Measurements from ENCODE around the gene CPSF3.
"Not testable (repeated sequence)": the region's sequence is repeated elsewhere in the genome, so short reads cannot be mapped to it uniquely, and the experiment has no call there.

The CPSF3 gene

DNA sequence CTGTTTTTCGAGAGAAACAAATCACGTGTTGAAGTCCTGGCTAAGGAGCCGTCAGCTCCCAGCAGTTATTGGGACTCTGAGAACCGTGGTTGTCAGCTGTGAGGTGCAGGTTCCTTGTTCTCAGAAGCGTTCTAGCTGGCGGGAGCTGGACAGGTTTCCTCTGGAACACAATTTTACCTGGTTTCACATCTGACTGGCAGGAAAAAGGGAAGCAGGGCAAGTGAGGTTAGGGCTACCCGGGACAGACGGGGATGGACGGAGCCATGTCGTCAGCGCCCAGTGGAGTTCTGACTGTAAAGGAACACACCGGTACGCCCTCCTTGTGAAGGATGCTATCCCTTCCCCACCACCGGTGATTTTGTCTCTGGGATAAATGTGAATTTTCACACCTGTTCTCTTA is 26.3 kb upstream of the CPSF3 start:
- DNase-seq = no peak

DNA sequence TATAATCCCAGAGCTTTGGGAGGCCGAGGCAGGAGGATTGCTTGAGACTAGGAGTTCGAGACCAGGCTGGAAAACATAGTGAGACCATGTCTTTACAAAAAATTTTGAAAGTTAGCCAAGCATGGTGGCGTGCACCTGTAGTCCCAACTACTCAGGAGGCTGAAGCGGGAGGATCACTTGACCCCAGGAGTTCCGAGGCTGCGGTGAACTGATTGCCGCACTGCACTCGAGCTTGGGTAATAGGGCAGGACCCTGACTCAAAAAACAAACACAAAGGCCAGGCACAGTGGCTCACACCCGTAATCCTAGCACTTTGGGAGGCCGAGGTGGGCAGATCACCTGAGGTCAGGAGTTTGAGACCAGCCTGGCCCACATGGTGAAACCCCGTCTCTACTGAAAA is 25.2 kb upstream of the CPSF3 start:
- not testable (repeated sequence) for DNase-seq

DNA sequence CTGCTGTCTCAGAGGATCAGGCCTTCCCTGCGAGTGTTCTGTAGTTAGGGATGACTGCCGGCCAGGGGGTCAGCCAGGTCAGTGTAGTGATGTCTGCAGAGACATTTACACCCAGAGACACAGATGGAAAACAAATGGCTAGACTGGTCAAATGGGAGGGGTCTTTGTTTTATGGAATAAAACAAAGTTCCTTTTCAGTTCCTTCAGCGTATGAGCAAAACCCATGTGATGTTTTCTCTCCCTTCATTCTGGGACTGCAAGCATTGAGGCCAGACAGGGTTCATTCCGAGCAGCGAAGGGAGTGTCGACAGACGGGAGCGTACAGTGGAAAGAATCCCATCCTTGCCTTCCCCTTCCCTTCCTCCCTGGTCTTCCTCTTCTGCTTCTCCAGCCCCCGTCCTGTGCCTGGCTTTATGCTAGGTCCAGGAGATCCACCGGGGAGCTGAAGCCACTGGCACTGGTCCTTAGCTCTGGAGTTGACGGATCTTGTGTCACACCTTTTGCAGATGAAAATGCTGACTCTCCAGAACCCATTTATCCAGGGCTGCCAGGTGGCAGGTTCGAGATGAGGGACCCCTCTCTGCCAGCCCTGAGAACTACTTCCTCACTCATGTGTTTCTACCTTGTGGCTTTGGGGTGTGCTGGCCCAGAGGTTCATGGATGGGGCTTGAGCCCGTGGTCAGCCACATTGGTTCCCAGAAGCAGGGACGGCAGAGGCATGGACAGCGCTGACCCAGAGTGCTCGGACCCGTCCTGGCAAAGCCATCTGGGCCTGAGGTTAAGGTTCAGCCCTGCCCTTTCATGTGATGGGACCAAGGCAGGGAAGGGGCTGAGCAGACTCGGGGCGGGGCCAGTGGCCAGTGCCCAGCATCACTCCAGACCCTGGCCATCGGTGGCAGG is 24.3 kb upstream of the CPSF3 start:
- DNase-seq = no peak

DNA sequence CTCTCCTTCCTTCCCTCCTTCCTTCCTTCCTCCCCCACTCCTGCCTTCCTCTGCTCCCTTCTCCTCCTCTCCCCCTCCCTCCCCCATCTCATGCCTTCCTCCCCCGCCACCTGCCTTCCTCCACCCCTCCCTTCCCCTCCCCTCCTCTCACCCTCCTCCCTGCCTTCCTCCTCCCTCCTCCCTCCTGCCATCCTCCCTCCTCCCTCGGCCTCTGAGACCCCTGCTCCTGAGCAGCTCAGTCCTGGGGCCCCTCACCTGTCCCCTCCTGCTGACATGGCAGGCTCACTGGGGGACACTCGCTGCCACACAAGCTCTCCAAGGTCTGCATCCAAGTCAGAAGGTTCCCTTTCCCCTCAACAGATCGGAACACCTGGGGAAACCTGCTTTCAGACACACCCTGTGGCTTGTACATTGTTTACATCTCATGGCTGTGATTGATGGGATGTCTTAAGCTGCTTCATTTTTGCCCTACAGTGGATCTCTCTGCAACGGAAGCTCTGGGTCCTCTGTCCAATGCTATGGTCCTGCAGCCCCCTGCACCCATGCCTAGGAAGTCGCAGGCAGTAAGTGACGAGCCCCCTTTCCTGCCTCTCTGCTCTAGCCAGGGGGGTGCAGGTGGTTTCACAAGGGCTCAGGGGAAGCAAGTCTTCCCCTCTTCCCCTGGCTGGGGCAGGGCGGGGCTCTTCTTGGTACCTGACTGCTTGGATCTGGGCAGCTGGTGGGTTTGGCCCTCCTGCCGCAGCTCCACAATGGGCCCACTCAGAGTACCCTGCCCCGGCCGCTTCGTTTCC is 23.0 kb upstream of the CPSF3 start:
- no peak for DNase-seq

DNA sequence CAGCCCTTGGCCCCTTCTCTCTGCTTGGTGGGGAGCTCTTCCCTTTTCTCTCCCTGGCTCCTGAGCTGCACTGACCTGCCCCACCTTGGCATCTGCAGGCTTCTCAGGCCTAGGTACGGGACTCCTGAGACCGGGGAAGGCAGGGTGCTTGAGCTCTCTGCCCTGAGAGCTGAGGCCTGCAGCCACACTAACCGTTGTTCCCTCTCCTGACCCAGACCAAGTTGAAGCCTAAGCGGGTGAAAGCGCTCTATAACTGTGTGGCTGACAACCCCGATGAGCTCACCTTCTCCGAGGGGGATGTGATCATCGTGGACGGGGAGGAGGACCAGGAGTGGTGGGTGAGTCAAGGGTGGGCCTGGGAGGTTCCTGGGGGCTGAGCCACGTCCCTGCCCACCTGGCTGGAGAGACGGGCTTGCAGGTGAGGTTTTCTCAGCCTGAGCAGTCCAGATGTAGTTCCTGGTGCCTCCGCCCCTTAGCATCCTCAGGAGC is 22.4 kb upstream of the CPSF3 start:
- DNase-seq = no peak

DNA sequence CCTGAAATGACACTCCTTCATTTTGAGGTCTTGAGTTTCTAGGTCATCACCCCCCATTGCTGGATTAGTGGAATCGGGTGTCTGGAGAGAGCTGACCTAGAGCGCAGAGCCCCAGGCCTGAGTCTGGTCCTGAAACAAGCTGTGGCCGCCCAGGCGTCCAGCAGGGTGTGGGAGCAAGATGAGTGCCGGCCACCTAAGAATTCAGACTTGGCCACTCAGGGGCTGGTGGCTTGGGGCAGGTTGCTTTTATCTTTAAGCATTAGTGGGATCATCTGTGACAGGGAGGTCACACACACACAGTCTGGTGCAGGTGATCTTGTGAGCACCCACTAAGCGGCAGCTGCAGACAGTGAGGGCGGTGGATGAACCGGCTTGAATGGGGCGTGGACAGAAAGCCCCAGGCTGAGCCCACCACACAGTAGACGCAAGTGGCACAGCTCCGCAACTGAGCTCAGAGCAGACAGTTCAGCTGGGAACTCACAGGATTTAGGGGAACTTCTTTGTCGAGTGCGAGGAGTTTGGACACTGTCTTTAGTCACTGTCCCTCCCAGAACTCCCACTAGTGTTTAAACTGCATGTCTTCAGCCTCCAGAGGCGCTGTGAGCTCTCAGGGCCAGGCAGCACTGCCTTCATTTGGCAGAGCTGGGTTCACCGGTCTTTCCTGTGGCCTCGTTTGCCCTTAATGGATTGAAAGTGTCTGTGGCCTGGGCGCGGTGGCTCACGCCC is 21.6 kb upstream of the CPSF3 start:
- no peak for DNase-seq

DNA sequence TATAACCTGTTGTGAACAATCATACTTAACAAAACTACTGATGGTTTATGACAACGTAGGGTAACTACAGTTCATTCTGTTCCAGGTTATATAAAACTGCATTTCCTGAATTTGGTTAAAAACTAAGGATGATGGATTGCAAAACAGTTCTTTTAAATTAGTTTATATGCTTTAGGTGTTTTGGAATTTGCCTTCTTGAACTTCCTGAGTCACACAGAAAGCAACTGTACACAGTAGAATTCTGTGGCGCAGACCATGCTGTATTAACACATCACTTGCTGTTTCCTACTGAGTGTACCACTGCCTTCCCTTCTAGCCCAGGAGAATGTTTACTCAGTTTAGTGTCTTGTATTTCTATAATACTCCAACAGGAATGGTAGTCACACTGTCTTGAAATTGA is 19.5 kb upstream of the CPSF3 start:
- DNase-seq = no peak

DNA sequence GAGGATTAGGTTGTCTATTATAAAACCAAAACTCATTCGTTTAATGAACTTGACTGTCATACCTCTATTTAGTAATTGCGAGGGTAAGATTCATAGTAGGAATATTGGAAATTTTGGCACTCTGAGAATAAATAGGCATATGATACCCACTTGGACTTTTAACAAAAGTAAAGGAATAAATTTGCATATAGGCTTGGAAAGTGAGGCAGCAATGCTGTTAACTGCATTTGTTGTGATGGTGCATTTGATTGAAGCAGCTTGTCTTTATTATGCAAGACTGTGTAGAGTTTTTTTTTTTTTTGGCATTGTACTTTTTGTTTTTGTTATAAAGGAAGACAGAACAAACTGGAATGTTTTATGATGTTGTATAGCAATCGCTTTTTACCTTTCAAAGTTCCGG is 19.0 kb upstream of the CPSF3 start:
- DNase-seq = no peak

DNA sequence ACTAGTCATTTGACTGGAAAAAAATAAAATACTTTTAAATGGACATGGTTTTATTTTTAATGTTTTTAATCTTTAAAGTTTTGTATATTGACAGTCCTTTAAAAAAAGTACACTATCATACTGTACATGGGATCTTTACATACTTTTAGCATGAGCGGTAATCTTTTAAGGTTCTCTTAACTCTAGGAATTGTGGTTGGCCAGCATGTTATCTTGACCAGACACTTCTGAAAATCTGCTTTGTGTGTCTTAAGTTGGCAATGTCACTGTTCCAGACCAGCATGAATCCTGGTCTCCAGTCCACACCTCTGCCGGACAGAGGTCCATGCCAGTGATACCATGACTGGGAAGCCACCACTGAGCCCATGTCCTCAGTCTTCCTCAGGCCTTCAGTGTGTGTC is 17.8 kb upstream of the CPSF3 start:
- DNase-seq = no peak

DNA sequence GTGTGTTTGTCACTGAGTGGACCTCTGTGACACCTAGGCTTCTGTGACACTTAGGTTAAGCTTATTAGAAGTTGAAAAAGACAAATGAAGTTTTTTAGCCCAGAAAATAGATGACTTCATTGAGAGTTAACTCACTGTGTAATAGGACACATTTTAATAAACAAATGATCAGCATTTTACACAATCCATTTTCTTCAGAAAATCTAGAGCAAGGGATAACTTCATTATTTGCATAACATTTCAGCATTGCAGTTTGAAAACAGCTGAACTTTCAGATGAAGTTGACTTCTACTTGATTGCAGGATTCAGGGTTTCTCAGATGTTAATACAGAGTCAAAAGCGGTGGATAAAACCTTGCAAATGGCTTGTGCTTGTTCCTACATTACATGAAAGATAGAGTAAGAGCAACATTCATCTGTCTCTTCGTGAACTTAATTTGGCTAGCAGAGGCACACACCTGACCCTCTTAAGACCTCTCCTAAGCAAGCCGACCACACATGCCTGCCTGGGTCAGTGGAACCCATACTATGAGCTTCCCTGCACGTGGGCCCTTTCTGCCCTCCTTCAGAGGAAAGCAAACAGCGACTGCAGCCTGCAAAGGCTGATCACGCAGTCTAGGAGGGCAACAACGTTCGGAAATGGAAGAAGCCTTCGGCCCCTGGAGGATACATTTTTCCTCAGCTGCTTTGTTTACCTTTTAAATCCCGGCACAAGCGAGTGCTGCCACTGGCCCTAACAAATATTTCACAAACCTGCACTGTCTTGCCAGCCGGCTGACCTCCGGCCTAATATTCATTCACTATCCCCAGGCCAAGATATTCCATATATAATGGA is 16.7 kb upstream of the CPSF3 start:
- DNase-seq = no peak

DNA sequence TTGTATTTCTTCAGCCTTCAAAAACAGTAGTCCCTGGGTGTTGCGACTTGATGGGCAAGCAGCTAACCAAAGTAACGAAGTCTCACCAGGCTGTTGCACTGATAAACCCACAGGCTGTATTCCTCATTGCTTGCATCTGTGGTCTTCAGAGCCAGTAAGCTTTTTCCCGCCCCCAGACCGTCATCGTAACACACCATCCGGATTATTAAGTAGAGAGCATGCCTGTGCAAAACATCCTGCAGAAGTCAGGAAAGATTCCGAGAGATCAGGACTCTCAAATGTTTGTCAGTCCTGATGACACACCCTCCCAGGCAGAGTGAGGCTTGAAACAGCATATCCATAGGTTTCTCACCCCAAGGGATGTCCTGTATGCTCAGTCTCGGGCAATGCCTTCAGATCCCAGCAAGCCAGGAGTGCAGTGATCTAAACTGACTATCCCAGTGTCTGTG is 16.1 kb upstream of the CPSF3 start:
- DNase-seq = no peak

DNA sequence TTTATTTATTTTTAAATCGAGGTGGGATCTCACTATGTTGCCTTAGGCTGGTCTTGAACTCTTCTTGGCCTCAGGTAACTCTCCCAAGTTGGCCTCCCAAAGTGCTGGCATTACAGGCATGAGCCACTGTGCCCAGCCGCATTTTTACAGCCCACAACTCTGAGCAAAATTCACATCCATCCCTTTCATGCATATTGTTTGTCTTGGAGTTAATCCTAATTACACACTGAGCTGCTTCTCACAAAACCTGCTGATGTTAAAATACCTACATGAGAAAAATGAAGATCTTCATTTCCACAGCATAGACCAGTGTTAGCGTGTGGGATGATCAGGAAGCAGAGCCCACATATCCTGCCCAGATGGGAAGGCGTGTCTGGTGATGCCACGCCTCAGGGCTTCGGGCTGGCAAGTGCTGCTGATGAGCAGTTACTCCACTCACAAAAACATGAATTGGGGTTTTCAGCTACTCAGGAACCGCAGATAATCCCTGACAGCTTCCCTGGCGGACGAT is 14.8 kb upstream of the CPSF3 start:
- DNase-seq = no peak

DNA sequence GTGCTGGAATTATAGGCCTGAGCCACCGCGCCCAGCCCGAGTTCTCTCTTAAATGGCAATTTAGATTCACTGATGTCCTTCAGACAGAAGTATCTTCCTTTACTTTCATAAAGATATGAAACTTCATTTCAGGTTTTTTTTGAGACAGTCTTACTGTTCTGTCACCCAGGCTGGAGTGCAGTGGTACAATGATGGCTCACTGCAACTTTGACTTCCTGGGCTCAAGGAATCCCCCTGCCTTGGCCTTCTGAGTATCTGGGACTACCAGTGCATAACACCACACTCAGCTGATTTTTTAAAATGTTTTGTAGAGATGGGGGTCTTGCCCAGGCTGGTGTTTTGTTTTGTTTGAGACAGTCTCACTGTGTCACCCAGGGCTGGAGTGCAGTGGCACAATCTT is 13.3 kb upstream of the CPSF3 start:
- DNase-seq = no peak

DNA sequence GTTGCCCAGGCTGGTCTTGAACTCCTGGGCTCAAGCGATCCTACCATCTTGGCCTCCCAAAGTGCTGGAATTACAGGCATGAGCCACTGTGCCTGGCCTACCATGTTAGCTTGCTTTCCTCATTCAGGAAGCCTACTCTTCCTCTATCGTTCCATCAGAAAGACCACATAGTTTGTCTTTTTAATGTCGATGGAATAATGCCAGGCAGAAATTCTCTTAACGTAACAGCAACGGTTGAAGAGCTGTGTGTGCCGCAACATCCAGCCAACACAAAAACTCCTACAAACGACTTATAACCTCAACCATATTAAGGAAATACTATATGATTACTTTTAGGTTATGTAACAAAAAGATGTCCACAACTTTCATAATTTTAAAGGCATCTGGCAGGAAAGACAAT is 10.7 kb upstream of the CPSF3 start:
- DNase-seq = no peak

DNA sequence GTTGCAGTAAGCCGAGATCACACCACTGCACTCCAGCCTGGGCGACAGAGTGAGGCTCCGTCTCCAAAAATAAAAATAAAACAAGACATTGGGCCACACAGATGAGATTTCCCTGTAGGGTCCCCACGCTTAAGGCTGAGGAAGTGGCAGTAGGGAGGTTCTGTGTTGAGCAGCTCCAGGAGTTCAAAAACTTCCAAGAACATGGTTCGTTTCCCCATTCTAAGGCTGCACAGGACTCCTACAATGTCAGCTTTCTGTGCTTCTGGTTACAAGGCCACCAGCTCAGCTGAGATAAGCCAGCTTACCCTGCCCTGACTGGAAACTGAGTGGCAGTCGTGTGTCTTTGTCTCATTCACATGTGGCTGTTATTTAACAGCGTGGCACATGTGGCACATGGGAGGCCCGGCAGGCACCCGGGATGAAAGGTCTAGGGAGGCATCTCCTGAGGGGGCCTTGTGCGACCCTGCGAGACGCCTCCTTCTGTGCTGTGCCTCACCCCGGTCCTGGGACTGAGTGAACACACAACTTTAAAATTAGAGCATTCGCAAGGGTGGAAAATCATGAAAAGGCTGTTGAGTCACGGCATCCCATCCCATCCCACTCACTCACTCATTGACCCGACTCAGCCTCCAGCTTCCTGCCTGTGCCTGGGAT is 7.8 kb upstream of the CPSF3 start:
- DNase-seq = no peak

DNA sequence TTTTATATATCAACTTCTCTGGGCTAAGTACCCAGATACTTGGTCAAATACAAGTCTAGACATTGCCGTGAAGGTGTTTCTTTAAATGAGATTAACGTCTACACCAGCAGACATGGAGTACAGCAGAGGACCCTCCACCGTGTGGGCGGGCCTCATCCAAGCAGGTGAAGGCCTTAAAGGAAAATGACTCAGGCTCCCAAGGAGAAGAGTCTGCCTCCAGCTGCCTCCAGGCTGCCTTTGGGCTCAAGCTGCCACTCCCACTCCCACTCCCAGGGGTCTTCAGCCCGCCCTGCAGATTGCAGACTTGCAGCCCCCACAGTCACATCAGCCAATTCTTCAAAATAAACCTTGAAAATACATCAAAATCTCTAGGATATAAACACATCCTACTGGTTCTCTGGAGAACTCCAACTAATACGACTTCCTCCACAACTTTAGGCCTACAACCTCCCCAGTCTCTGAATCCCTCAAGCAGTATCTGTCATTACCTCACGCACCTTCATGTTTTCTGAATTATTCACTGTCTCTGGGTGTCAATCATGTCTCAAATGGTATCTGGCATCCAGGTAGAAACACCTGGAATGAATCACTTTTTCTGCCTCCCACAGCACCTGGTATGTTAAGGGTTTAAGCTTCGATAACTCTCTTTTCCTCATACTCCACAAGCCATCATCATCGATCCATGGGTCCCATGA is 7.0 kb upstream of the CPSF3 start:
- no peak for DNase-seq

DNA sequence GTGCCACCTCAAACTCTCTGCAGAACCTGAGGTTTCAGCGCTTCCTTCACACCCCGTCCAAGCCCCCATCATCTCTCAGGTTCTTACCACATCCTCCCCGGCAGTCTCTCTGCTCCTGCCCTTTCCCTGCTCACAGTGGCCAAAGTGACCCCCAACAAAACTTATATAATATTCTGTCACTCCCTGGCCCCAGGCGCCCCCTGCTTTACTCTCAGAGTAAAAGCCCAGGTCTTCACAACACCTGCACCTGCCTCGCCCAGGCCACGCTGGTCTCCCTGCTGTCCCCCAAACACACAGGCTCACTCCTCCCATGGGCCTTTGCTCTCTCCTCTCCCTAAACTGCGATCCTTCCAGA is 6.5 kb upstream of the CPSF3 start:
- DNase-seq = no peak

DNA sequence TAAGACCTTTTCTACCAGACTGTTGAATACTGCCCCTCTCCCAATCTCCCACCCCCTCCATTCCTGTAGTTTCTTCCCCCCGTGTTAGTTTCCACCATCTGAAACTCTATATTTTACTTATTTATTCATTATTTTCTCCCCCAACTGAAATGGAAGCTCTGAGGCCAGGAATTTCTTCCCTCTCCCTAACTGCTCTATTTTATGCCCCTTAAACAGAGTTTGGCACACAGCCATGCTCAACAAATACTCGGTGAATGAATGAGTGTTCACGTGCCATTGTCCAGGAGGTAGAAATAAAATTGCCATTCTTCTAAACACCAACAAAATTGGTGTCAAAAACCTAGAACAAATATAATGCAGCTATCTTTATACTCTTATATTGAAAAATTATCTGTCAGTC is 5.7 kb upstream of the CPSF3 start:
- DNase-seq = no peak

DNA sequence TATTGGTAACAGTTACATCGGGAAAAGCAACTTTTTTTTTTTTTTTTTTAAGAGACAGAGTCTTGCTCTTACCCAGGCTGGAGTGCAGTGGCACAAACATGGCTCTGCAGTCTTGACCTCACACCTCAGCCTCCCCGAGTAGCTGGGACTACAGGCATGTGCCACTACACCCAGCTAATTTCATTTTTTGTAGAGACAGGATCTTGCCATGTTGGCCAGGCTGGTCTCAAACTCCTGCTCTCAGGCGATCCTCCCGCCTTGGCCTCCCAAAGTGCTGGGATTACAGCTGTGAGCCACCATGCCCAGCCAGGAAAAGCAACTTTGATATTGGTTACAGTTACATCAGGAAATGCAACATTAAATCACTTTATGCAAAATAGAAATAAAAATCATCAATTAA is 4.7 kb upstream of the CPSF3 start:
- no peak for DNase-seq

DNA sequence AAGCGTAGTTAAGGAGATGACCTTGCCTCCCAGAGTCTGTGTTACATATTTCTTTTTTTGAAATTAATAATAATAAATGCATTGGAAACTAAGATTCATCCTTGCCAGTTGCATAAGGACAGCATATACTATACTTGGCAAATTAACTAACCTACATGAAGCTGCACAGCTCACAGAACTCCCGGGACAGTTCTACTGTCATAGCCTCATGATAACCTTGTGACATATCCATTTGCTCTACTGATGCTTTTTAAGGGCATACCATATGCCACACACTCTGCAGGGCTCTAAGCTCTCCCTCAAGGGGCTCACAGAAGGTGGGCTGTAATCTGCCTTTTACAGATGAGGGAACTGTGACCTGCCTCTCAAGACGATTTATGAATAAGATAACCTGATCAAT is 3.9 kb upstream of the CPSF3 start:
- no peak for DNase-seq

DNA sequence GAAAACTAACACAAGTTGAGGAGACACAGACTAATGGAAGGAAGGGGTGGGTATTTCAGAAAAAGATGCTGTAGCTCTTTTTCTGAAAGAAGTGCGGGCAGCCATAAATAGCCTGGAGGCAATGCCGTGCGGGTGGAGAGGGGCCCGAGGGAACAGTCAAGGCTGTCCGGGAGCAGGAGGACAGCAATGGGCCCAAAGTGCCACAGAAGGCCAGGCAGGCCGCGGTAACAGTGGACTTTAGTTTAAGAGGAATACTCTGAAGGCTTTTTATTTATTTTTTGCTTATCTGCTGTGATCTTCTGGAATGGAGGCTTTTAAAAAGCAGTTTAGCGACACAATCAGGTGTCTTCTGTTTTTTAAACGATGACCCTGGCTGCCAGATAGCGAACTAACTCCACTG is 3.0 kb upstream of the CPSF3 start:
- DNase-seq = no peak

Data from stimulated activated CD4-positive, alpha-beta T cell treated with anti-CD3 and anti-CD28 coated beads, Interleukin-2, amount 100 ng/mL, for 24 hours (primary cell).